A673 (cell line): ENCODE results near the gene NAA10. TPM values are rescaled to one million over a fixed set of nuclear protein-coding genes. Genes with fewer than 3 reads are reported as not detected.
"Not testable (repeated sequence)": the region's sequence is repeated elsewhere in the genome, so short reads cannot be mapped to it uniquely, and the experiment has no call there.

Experiments
- BruUV-seq: library from RNA; stranded (reverse); fragments of 400-500 nt; replicated peaks from 2 replicates; lab custom pipeline; 2021; lab: Mats Ljungman, UMichigan
- CTCF ChIA-PET: fragments of 300-600 bp; sonication (Branson Sonifier 250); formaldehyde crosslinking; loops from one replicate; lab custom pipeline; 2022; ENCODE audit warnings: antibody characterized with exemption; lab: Charles Lee
- POLR2A ChIA-PET: fragments of 300-600 bp; sonication (Branson Sonifier 250); formaldehyde crosslinking; loops from one replicate; lab custom pipeline; 2022; ENCODE audit warnings: antibody characterized with exemption; ENCODE audit not compliant: low non-redundant PET; lab: Charles Lee
- DNase-seq: peaks from one replicate; pipeline ENCODE4 v3.0.0-alpha.2; 2015; ENCODE audit warnings: low spot score
- H3K27ac ChIP-seq: fragments of 200-600 bp; sonication (generic); 2 replicates; pipeline ENCODE4 v1.5.1; 2016; ENCODE audit warnings: mixed run types, low read depth, mild to moderate bottlenecking, mixed read lengths, antibody characterized with exemption, low read length; ENCODE audit not compliant: poor library complexity, severe bottlenecking
- H3K27me3 ChIP-seq: fragments of 200-600 bp; sonication (generic); replicated peaks from 2 replicates; pipeline ENCODE4 v1.6.1; 2017; ENCODE audit warnings: mixed run types, low read depth, mild to moderate bottlenecking, mixed read lengths, antibody characterized with exemption, low read length; ENCODE audit not compliant: insufficient read depth, poor library complexity
- H3K36me3 ChIP-seq: fragments of 200-600 bp; sonication (generic); 2 replicates; pipeline ENCODE4 v1.6.1; 2016; ENCODE audit warnings: mixed run types, mild to moderate bottlenecking, mixed read lengths, antibody characterized with exemption, low read length; ENCODE audit not compliant: insufficient read depth, poor library complexity, severe bottlenecking
- H3K4me1 ChIP-seq: fragments of 200-600 bp; sonication (generic); 2 replicates; pipeline ENCODE4 v1.6.1; 2017; ENCODE audit warnings: mixed run types, mild to moderate bottlenecking, mixed read lengths, antibody characterized with exemption, low read length; ENCODE audit not compliant: insufficient read depth, poor library complexity, severe bottlenecking
- H3K4me3 ChIP-seq: fragments of 200-600 bp; sonication (generic); 2 replicates; pipeline ENCODE4 v1.5.1; 2016; ENCODE audit warnings: low read depth, mixed run types, mild to moderate bottlenecking, mixed read lengths, low read length; ENCODE audit not compliant: poor library complexity, severe bottlenecking
- H3K9me3 ChIP-seq: fragments of 200-600 bp; sonication (generic); 2 replicates; pipeline ENCODE4 v1.6.1; 2016; ENCODE audit warnings: mixed run types, low read depth, mild to moderate bottlenecking, mixed read lengths, antibody characterized with exemption, low read length; ENCODE audit not compliant: poor library complexity, severe bottlenecking
- CTCF ChIP-seq: fragments of 300-800, 200-600 bp; sonication (generic); conservative IDR thresholded peaks from 2 replicates; pipeline ENCODE4 v1.5.1; 2017; ENCODE audit warnings: low read depth, mild to moderate bottlenecking, antibody characterized with exemption, low read length, moderate library complexity, mixed read lengths
- EZH2 ChIP-seq: fragments of 200-600 bp; sonication (generic); IDR thresholded peaks from 2 replicates; pipeline ENCODE4 v1.6.1; 2017; ENCODE audit warnings: borderline replicate concordance, low read depth, mild to moderate bottlenecking, mixed read lengths, antibody characterized with exemption, low read length; ENCODE audit not compliant: poor library complexity, severe bottlenecking
- intact Hi-C: fragments of 100-400 bp; cut with micrococcal nuclease; formaldehyde crosslinking; loops from one replicate; pipeline ENCODE4 v1.10.0; 2022; ENCODE audit not compliant: unreplicated experiment
- total RNA-seq: library from RNA; stranded (reverse); gene quantifications from 2 replicates; pipeline ENCODE4 v1.2.3, GENCODE V29; 2021

The NAA10 gene
- total RNA-seq, 1 experiment from 2014 or later = 140 TPM

GRCh38 chrX:153981231-153981630, 46.4 kb upstream of the NAA10 start:
- no TSS peak for BruUV-seq
- Histone ChIP-seq H3K27me3 (no peaks in the 10 kb centered on the region), H3K9me3 (no peaks in the 10 kb centered on the region), H3K4me3 (no peak overlapping the region), H3K27ac (no peak overlapping the region), H3K4me1 (no peaks in the 10 kb centered on the region), H3K36me3 (no peaks in the 10 kb centered on the region)
- TF ChIP-seq CTCF = no peak
- no peak for TF ChIP-seq EZH2
- intact Hi-C loops = no loop called here
- ChIA-PET CTCF (interaction anchor here (0.6 to 0.7 kb wide), 2 partner anchors 19 to 102 kb away, joined by 3 to 4 read pairs; no protein-coding TSS in a partner anchor), POLR2A (no interaction called here)
- no peak for DNase-seq

DNA sequence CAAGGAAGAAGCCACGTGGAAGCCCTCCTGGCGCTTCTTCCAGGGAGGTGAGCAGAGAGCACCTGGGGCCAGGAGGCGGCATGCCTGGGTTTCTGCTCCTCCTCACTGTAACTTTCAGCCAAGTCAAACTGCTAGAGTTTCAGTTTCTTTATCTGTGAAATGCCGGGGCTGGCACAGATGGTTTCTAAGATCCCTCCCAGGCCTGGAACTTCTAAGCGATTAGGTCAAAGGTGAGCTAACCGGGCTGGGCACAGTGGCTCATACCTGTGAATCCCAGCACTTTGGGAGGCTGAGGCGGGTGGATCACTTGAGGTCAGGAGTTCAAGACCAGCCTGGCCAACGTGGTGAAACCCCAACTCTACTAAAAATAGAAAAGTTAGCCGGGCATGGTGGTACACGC, 45.6 kb upstream of the NAA10 start:
- DNase-seq, H3K4me1 ChIP-seq, intact Hi-C loops, H3K36me3 ChIP-seq, BruUV-seq, CTCF ChIA-PET, H3K4me3 ChIP-seq, H3K27ac ChIP-seq, H3K27me3 ChIP-seq, POLR2A ChIA-PET, H3K9me3 ChIP-seq: not testable (repeated sequence)

GRCh38 chrX:153974726-153975286, 40.0 kb upstream of the NAA10 start:
- CTCF ChIA-PET = no interaction called here
- H3K36me3 ChIP-seq = no peaks in the 10 kb centered on the region
- intact Hi-C loops = loop anchor here (10.0 kb wide), 1 partner anchor 420 kb away; the partner anchor contains the start of gene RPL10
- H3K4me3 ChIP-seq = no peak overlapping the region
- BruUV-seq = no TSS peak
- POLR2A ChIA-PET = no interaction called here
- H3K9me3 ChIP-seq = no peaks in the 10 kb centered on the region
- H3K27me3 ChIP-seq = no peaks in the 10 kb centered on the region
- DNase-seq = no peak
- peak overlapping the region; percentile 23 for H3K27ac ChIP-seq
- peaks cover 7% of the 10 kb centered on the region for H3K4me1 ChIP-seq
- TF ChIP-seq CTCF (no peak), EZH2 (no peak)
